Muscle of arm (tissue), 12 donors: ENCODE measurements around the gene FXN. TPM values are rescaled to one million over a fixed set of nuclear protein-coding genes. Genes with fewer than 3 reads are reported as not detected.
A peak's percentile ranks its signal among the peaks of the same experiment; 100 is the strongest.

ENCODE experiments used
- DNase-seq: peaks from one replicate; pipeline ENCODE4 v3.0.0-alpha.2; 2013
- polyA plus RNA-seq, 12 donors: library from polyadenylated mRNA; unstranded; fragments of 120-200 nt; gene quantifications; one replicate each; pipeline ENCODE4 v1.2.1, GENCODE V29; 2013; ENCODE audit not compliant: insufficient read length in 12 of 12

Gene FXN
- polyA plus RNA-seq, 12 donors: 12.1 to 16.0 (median 12.8) TPM; not detected in 1

- DNase-seq: no peak
Measured at GRCh38 chr9:69062195-69062594, 26.6 kb downstream of the FXN start.

- DNase-seq: no peak
Measured at GRCh38 chr9:69063839-69064238, 28.3 kb downstream of the FXN start.

- DNase-seq: no peak
Measured at GRCh38 chr9:69065660-69066059, 30.1 kb downstream of the FXN start.

- no peak for DNase-seq
Measured at GRCh38 chr9:69066955-69067354, 31.4 kb downstream of the FXN start.

GRCh38 chr9:69070201-69070600, 34.6 kb downstream of the FXN start:
- no peak for DNase-seq

GRCh38 chr9:69071059-69071458, 35.5 kb downstream of the FXN start:
- DNase-seq: no peak

GRCh38 chr9:69073103-69073502, 37.6 kb downstream of the FXN start:
- no peak for DNase-seq

- no peak for DNase-seq
Measured at GRCh38 chr9:69074801-69075200, 39.2 kb downstream of the FXN start.

- no peak for DNase-seq
Measured at GRCh38 chr9:69076550-69076949, 41.0 kb downstream of the FXN start.

GRCh38 chr9:69078069-69078468, 42.5 kb downstream of the FXN start:
- DNase-seq: no peak

GRCh38 chr9:69078581-69078980, 43.0 kb downstream of the FXN start:
- DNase-seq: peak; percentile 14

GRCh38 chr9:69079186-69079585, 43.6 kb downstream of the FXN start:
- DNase-seq: no peak

GRCh38 chr9:69081261-69081660, 45.7 kb downstream of the FXN start:
- no peak for DNase-seq

GRCh38 chr9:69083321-69083720, 47.8 kb downstream of the FXN start:
- DNase-seq: no peak

GRCh38 chr9:69085569-69086283, 50.2 kb downstream of the FXN start:
- DNase-seq: peak; percentile 41

- DNase-seq: no peak
Measured at GRCh38 chr9:69086312-69086711, 50.8 kb downstream of the FXN start.

GRCh38 chr9:69086769-69087168, 51.2 kb downstream of the FXN start:
- DNase-seq: no peak

GRCh38 chr9:69089082-69089481, 53.5 kb downstream of the FXN start:
- DNase-seq: no peak

GRCh38 chr9:69089491-69089890, 53.9 kb downstream of the FXN start:
- DNase-seq: no peak

- DNase-seq: no peak
Measured at GRCh38 chr9:69090140-69090750, 54.7 kb downstream of the FXN start.

GRCh38 chr9:69090946-69091345, 55.4 kb downstream of the FXN start:
- no peak for DNase-seq

GRCh38 chr9:69093471-69094103, 58.0 kb downstream of the FXN start:
- DNase-seq: no peak
